Ovary (tissue), 3 donors: ENCODE results near the gene USP46.

Experiments
- CTCF ChIP-seq, 3 donors: fragments of 450-650 bp in 2 of 3; fragments of 200-600 bp in 1 of 3; IDR thresholded peaks; one replicate each; pipeline versions ENCODE4 v1.5.1 to v1.8.0; 2016 to 2022; ENCODE audit warnings: antibody characterized with exemption in 3 of 3, mild to moderate bottlenecking in 1 of 3
- POLR2A ChIP-seq: fragments of 450-650 bp; IDR thresholded peaks from one replicate; pipeline ENCODE4 v1.6.1; 2017; ENCODE audit warnings: antibody characterized with exemption, mild to moderate bottlenecking, moderate library complexity
- donor health status: DM: no; HTN: no; CAD: no.

GRCh38 chr4:52660643-52661042 is 1.5 kb upstream of the USP46 start:
- no peak for TF ChIP-seq CTCF (IDR thresholded peaks at IDR 0.05)
- TF ChIP-seq POLR2A, result no peak
